Fibroblast of skin of abdomen (primary cell): Measurements from ENCODE around the gene YWHAQ.
"Not testable (repeated sequence)": the region's sequence is repeated elsewhere in the genome, so short reads cannot be mapped to it uniquely, and the experiment has no call there.

Source experiments
- DNase-seq: peaks from one replicate; pipeline ENCODE4 v3.0.0-alpha.2; 2013

YWHAQ gene

GRCh38 chr2:9631878-9632700 is 1.3 kb upstream of the YWHAQ start:
- DNase-seq = no peak

- no peak for DNase-seq
These were observed 689 bp upstream of the YWHAQ start for GRCh38 chr2:9631553-9631819.

GRCh38 chr2:9630117-9630735 is 571 bp downstream of the YWHAQ start:
- peak; percentile 69 for DNase-seq

GRCh38 chr2:9629222-9630116 is 1.3 kb downstream of the YWHAQ start:
- DNase-seq = no peak

GRCh38 chr2:9627310-9627709 is 3.5 kb downstream of the YWHAQ start:
- DNase-seq = peak; percentile 53

GRCh38 chr2:9623151-9623550 is 7.6 kb downstream of the YWHAQ start:
- no peak for DNase-seq

- DNase-seq = not testable (repeated sequence)
These were observed 9.1 kb downstream of the YWHAQ start for GRCh38 chr2:9621655-9622054.

GRCh38 chr2:9618410-9618809 is 12.4 kb downstream of the YWHAQ start:
- no peak for DNase-seq

- no peak for DNase-seq
These were observed 13.0 kb downstream of the YWHAQ start for GRCh38 chr2:9617749-9618148.

- DNase-seq = no peak
These were observed 13.5 kb downstream of the YWHAQ start for GRCh38 chr2:9617296-9617695.

GRCh38 chr2:9614562-9614961 is 16.2 kb downstream of the YWHAQ start:
- no peak for DNase-seq

GRCh38 chr2:9613291-9613690 is 17.5 kb downstream of the YWHAQ start:
- DNase-seq = peak; percentile 63

GRCh38 chr2:9611549-9611912 is 19.3 kb downstream of the YWHAQ start:
- DNase-seq = not testable (repeated sequence)

GRCh38 chr2:9610781-9611548 is 19.8 kb downstream of the YWHAQ start:
- no peak for DNase-seq

GRCh38 chr2:9608491-9608890 is 22.3 kb downstream of the YWHAQ start:
- DNase-seq = not testable (repeated sequence)

GRCh38 chr2:9602412-9602811 is 28.4 kb downstream of the YWHAQ start:
- no peak for DNase-seq

GRCh38 chr2:9601397-9601796 is 29.4 kb downstream of the YWHAQ start:
- no peak for DNase-seq

- no peak for DNase-seq
These were observed 31.4 kb downstream of the YWHAQ start for GRCh38 chr2:9599430-9599829.

GRCh38 chr2:9596621-9597311 is 34.0 kb downstream of the YWHAQ start:
- no peak for DNase-seq

GRCh38 chr2:9595746-9596145 is 35.1 kb downstream of the YWHAQ start:
- no peak for DNase-seq

GRCh38 chr2:9595256-9595655 is 35.5 kb downstream of the YWHAQ start:
- DNase-seq = not testable (repeated sequence)
